ENCODE data around the gene RIOK1.
"Not testable (repeated sequence)": the region's sequence is repeated elsewhere in the genome, so short reads cannot be mapped to it uniquely, and the experiment has no call there.

RIOK1 gene

DNA sequence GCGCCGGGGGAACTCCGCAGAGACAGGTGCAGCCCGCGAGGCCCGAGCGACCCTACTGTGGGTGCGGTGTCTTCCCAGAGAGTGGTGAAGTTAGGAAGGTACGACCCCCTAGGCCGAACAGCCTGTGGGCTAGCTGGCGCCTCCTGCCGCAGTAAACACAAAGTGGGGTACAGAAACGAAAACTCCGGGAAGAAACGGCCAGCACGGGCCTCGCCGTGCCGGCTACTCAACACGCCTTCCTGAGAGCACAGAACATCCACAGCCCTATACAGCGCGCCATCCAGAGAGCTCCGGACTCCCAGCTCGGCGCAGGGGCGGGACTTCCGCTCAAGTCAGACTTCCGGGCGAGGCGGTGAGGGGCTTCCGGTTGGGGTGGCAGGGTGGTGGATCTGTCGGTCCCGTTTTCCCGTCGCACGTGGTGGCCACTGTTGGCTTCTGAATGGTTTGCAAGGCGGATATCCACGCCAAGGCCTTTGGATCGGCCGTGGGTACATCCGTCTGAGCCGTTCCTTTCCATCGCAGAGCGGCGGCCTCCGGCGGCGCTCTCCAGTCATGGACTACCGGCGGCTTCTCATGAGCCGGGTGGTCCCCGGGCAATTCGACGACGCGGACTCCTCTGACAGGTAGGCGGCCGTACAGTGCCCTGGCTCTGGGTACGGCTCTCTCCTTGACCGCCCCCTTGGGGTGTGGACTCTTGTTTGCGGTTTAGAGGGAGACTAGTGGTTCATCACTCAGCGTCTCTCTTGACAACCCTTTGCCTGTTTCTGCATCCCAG, at the start of gene RIOK1, which contains the start of gene CAGE1:
RIOK1 (plus strand) TSS at position 358 of the 775 bp plus-strand sequence; CDS start at position 553, 195 bp downstream.
CAGE1 (minus strand) TSS at position 292 of the 775 bp plus-strand sequence. CDS start 2,569 bp downstream, outside the sequence.
- peak; percentile 96 for DNase-seq

DNA sequence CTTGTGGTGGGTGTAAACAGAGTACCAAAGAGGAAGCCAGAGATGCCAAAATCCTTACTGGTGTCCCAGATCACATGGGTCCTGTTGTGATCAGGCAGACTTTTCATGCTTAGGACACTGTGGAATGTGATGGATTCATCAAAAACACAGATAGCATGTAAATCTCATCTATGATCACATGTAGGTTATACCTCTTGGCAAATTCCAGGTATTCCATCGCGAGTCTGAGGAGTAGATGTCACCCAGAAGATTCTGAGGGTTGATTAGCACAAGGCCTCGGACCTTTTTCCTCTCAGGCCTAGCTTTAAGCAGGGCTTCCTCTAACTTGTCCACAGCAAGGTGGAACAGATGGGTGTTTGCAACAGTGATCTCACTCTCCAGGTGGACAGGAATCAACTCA, 48.3 kb upstream of the RIOK1 start:
- no peak for DNase-seq

DNA sequence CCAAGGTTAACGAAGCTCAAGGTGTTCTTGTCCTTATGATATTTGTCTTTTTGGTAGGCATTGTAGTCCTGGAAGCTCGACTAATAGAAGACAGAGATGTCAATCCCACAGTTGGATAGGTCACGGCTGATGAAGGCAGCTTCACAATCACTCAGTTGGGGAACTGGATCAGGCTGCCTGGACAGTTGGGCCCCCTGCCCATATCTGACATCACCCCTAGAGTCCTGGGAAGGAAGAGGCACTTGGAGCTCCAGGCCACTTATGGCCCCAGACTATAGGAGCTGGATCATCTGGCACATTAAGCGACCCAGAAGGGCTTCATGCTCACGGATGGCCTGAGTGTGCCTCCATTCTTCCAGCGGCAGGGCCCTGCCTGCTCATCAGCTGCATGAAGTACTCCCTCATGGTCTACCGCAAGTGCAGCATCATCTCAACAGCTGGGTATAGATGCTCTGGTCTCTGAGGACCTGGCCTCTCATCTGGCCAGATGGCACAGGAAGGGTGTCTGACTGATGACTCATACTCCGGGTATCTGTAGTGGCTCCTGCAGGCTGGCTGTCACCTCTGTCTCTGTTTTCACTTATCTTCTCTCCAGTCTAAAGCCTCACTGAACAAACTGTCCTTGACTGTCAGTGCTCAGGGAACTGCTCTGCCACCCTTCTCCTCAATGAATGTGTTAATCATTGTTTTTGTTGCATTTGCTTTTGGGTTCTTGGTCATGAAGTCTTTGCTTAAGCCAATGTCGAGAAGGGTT, 47.4 kb upstream of the RIOK1 start:
- no peak for DNase-seq

DNA sequence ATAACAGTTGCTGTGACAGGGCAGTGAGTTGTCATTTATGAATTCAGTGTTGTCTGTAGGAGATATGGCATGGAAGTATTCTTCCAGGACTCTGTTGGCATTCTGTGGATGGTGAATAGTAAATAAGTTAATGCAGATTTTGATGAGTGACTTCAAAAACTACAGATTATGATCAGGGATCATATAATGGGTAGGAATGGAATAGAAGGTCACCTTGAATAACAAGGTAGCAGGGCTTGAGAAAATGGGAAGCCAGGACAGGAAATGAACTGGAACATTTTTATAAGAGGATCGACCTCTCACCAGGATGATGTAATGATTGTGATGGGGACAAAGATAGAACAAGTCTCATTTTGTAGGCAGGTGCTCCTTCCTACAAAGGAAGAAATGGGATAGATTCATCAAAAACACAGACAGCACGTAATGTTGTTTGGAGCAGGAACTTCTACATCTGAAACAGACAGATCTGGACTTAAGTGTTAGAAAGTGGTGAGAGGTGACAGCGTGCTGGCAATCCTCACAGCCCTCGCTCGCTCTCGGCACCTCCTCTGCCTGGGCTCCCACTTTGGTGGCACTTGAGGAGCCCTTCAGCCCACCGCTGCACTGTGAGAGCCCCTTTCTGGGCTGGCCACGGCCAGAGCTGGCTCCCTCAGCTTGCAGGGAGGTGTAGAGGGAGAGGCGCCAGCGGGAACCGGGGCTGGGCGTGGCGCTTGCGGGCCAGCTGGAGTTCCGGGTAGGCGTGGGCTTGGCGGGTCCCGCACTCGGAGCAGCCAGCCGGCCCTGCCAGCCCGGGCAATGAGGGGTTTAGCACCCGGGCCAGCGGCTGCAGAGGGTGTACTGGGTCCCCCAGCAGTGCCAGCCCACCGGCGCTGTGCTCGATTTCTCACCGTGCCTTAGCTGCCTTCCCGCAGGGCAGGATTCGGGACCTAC, 45.8 kb upstream of the RIOK1 start:
- DNase-seq: no peak

GRCh38 chr6:7344773-7345450, 44.7 kb upstream of the RIOK1 start:
- DNase-seq: not testable (repeated sequence)

DNA sequence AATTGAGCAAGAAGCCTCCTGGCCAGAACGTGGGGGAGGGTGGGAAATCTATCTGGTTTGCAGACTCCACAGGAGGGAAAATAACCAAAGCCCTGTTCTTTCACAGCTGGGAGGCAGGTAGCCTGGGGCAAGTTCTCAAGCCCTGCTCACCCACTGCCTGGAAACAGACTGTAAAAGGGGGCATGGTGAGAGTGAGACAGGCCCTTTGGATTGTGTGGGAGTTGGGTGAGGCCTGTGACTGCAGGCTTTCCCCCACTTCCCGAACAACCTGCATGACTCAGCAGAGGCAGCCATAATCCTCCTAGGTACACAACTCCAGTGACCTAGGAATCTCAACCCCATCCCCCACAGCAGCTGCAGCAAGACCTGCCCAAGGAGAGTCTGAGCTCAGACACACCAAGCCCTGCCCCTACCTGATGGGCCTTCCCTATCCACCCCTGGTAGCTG, 42.0 kb upstream of the RIOK1 start:
- DNase-seq: not testable (repeated sequence)

- DNase-seq: not testable (repeated sequence)
Observed at GRCh38 chr6:7350591-7350990, 39.0 kb upstream of the RIOK1 start.

- DNase-seq: not testable (repeated sequence)
Observed at GRCh38 chr6:7351916-7352315, 37.7 kb upstream of the RIOK1 start.

GRCh38 chr6:7367408-7367807, 22.2 kb upstream of the RIOK1 start:
- DNase-seq: no peak

DNA sequence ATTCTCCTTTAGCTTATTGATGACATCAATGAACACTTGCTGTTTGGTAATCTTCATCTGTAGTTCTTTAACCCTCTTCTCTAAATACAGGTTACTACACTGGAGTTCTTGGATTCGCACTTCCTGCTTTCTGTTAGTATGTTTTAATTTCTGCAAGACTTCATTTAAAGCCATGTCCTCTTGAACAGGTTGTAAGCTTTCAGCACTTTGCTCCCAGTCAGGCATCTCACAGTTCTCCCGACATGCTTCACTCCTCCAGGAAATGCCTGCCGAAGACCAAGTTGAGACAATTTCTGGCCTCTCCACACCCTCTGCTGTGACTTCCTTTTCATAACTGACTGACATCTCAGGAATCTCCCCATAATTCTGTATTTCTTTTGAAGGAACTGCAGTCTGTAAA, 15.9 kb upstream of the RIOK1 start:
- no peak for DNase-seq

- DNase-seq: no peak
Observed at GRCh38 chr6:7377961-7378360, 11.6 kb upstream of the RIOK1 start.

- DNase-seq: no peak
Observed at GRCh38 chr6:7378740-7379139, 10.9 kb upstream of the RIOK1 start.

DNA sequence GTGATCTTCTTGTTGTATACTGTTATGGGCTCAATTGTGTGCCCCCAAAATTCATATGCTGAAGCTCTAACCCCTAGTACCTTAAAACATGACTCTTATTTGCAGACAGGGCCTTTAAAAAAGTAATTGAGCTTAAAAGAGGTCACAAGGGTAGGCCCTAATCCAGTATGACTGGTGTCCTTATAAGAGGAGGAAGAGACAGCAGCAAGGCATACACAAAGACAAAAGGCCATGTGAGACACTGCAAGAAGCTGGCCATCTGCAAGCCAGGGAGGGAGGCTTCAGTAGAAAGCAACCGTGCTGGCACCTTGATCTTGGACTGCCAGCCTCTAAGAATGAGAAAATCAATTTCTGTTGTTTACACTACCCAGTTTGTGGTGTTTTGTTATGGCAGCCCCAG, 8.5 kb upstream of the RIOK1 start:
- no peak for DNase-seq

GRCh38 chr6:7389162-7389450, 502 bp upstream of the RIOK1 start:
- no peak for DNase-seq

GRCh38 chr6:7390226-7390878, 744 bp downstream of the RIOK1 start:
- DNase-seq: peak in 1 of 2 donors; percentile 54

DNA sequence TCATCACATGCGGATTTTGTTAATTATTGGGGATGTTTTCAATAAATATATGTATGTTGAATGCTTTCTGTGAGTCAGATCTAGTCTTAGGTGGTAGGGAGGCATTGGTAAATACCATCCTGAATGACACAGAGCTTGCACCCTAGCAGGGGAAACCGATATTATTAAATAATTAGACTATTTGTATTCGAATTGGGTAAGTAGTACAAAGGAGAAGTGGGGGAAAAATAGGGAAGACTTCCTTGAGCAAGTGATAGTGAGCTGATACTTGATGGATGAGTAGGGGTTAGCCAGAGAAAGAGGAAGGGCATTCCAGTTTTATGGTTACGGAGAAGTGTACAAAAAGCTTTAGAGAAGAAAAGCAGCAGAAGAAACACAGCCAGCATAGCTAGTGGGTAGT, 1.5 kb downstream of the RIOK1 start:
- DNase-seq: no peak

- no peak for DNase-seq
Observed at GRCh38 chr6:7392402-7392801, 2.8 kb downstream of the RIOK1 start.

DNA sequence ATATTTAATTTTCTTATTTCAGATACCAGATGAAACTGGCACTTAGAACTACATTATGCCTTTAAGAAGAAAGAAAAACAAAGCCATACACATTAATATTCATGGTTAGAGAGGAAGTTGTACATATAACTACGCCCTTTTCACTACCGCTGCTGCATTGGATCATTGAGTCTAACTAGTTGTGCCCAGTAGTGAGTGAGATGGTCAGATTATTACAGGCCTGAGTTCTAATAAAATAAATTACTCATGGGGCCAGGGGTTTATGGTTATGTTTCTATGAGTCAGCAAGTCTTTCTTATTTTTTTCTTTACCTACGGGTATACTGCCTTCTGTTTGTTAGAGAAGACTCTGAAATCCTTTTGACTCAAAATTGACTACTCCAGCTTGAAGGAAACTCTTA, 11.5 kb downstream of the RIOK1 start:
- DNase-seq: no peak

GRCh38 chr6:7402716-7403115, 13.1 kb downstream of the RIOK1 start:
- DNase-seq: no peak

DNA sequence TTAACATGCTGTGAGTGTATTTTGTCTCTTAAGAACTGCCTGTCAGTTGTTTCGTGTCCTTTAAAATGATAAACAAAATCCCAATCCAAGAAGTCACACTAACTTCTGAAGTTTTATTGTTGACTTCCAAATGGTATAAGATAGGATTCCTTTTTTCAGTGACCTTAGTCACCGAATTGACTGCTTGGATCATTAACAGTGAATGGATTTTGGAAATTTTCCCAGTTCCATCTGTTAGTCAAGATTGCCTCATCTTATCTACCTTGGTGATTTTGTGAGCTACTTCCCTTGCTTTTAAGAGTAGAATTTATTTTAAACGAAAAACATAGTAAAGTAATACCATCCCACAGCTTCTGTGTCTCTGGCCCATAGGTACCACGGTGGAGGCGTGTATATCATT, 14.9 kb downstream of the RIOK1 start:
- DNase-seq: no peak

DNA sequence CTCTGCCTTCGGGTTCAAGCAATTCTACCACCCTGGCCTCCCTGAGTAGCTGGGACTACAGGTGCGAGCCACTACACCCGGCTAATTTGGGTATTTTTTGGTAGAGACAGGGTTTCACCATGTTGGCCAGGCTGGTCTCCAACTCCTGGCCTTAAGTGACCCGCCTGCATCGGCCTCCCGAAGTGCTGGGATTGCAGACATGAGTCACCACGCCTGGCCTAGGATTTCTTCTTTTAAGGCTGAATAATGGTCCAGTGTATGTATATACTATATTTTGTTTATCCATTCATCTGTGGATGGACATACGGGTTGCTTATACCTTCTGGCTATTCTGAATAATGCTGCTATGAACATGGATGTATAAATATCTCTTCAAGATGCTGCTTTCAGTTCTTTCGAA, 17.1 kb downstream of the RIOK1 start:
- DNase-seq: no peak

- no peak for DNase-seq
Observed at GRCh38 chr6:7409740-7410139, 20.1 kb downstream of the RIOK1 start.
